SK-N-SH (cell line): ENCODE measurements around the gene PIKFYVE. TPM values are rescaled to one million over a fixed set of nuclear protein-coding genes. Genes with fewer than 3 reads are reported as not detected.

Experiments used
- CTCF ChIA-PET: fragments of 300-600, 350-600 bp; formaldehyde crosslinking; extraction: SDS; loops from one replicate; lab custom pipeline; 2021; lab: Yijun Ruan, JAX
- POLR2A ChIA-PET: fragments of 350-600 bp; sonication (Branson Sonifier 250); formaldehyde crosslinking; extraction: SDS; loops from one replicate; lab custom pipeline; 2020; ENCODE audit warnings: antibody characterized with exemption, inconsistent platforms; lab: Yijun Ruan, JAX
- DNase-seq: peaks from one replicate; pipeline ENCODE4 v3.0.0; 2012
- H2AFZ ChIP-seq: fragments of 200-600 bp; sonication (generic); 2 replicates; pipeline ENCODE4 v1.8.1; 2016; ENCODE audit warnings: antibody characterized with exemption, mild to moderate bottlenecking, low read depth
- H3F3A ChIP-seq: fragments of 200-600 bp; sonication (generic); replicated peaks from 2 replicates; pipeline ENCODE3; 2016; ENCODE audit warnings: antibody characterized with exemption, mild to moderate bottlenecking; ENCODE audit not compliant: insufficient read depth
- H3K27ac ChIP-seq, 2 experiments: fragments of 200-500 bp in 1 of 2; fragments of 200-600 bp in 1 of 2; sonication (Bioruptor generic) in 1 of 2; sonication (generic), shearing (Covaris generic) in 1 of 2; 2 replicates each; pipeline versions ENCODE4 v1.5.1 to v1.6.1; 2014 to 2016; ENCODE audit warnings: low read depth in 2 of 2, inconsistent platforms in 1 of 2, low read length in 1 of 2, mild to moderate bottlenecking in 1 of 2, mixed read lengths in 1 of 2
- H3K27me3 ChIP-seq: fragments of 200-600 bp; sonication (generic), shearing (Covaris generic); 2 replicates; pipeline ENCODE4 v1.6.1; 2016; ENCODE audit warnings: mixed run types; ENCODE audit not compliant: insufficient read depth
- H3K36me3 ChIP-seq, 2 experiments: fragments of 200-500 bp in 1 of 2; fragments of 200-600 bp in 1 of 2; sonication (Bioruptor generic) in 1 of 2; sonication (generic) in 1 of 2; replicated peaks in 1 of 2; 2 replicates each; pipeline versions ENCODE3 to v1.5.1; 2014 to 2016; ENCODE audit warnings: low read length in 1 of 2, mild to moderate bottlenecking in 1 of 2; ENCODE audit not compliant: insufficient read depth in 2 of 2, control insufficient read depth in 1 of 2
- H3K4me1 ChIP-seq, 2 experiments: fragments of 200-500 bp in 1 of 2; fragments of 200-600 bp in 1 of 2; sonication (Bioruptor generic) in 1 of 2; sonication (generic), shearing (Covaris generic) in 1 of 2; 2 replicates each; pipeline versions ENCODE4 v1.5.1 to v1.6.1; 2014 to 2016; ENCODE audit warnings: low read depth in 1 of 2, low read length in 1 of 2, mixed run types in 1 of 2; ENCODE audit not compliant: insufficient read depth in 2 of 2, control insufficient read depth in 1 of 2
- H3K4me2 ChIP-seq: fragments of 200-600 bp; sonication (generic), shearing (Covaris generic); 2 replicates; pipeline ENCODE4 v1.6.1; 2017; ENCODE audit warnings: mixed run types
- H3K4me3 ChIP-seq, 2 experiments: fragments of 200-500 bp in 1 of 2; fragments of 200-600 bp in 1 of 2; sonication (Bioruptor generic) in 1 of 2; sonication (generic), shearing (Covaris generic) in 1 of 2; 2 replicates each; pipeline versions ENCODE4 v1.5.1 to v1.8.1; 2014 to 2016; ENCODE audit warnings: low read depth in 2 of 2, inconsistent platforms in 1 of 2, low read length in 1 of 2, mild to moderate bottlenecking in 1 of 2, mixed read lengths in 1 of 2, moderate library complexity in 1 of 2
- H3K79me2 ChIP-seq: fragments of 200-600 bp; sonication (generic); 2 replicates; pipeline ENCODE4 v1.8.1; 2017; ENCODE audit warnings: mild to moderate bottlenecking; ENCODE audit not compliant: insufficient read depth
- H3K9ac ChIP-seq: fragments of 200-600 bp; sonication (generic); 2 replicates; pipeline ENCODE4 v1.6.1; 2017; ENCODE audit warnings: mixed run types
- H3K9me2 ChIP-seq: fragments of 200-600 bp; sonication (generic); 2 replicates; pipeline ENCODE4 v1.6.1; 2017; ENCODE audit warnings: mixed run types
- H3K9me3 ChIP-seq: fragments of 200-600 bp; sonication (generic); 2 replicates; pipeline ENCODE4 v1.6.1; 2017; ENCODE audit warnings: mixed run types, mild to moderate bottlenecking, moderate library complexity
- H4K20me1 ChIP-seq: fragments of 200-600 bp; sonication (generic); 2 replicates; pipeline ENCODE4 v1.6.1; 2017; ENCODE audit warnings: mild to moderate bottlenecking, mixed run types; ENCODE audit not compliant: insufficient read depth
- CHD2 ChIP-seq: fragments of 150-350 bp; IDR thresholded peaks from 2 replicates; pipeline ENCODE4 v1.6.1; 2018; ENCODE audit warnings: low read length; ENCODE audit not compliant: partially characterized antibody
- EP300 ChIP-seq, 2 experiments: IDR thresholded peaks; 2 replicates each; pipeline versions ENCODE4 v1.4.0 to v1.6.1; 2012; ENCODE audit warnings: borderline replicate concordance in 1 of 2, low read depth in 1 of 2, low read length in 1 of 2
- EZH2phosphoT487 ChIP-seq: fragments of 200-600 bp; sonication (generic); IDR thresholded peaks from 2 replicates; pipeline ENCODE4 v1.6.1; 2017; ENCODE audit warnings: low read depth, mixed run types, mild to moderate bottlenecking, antibody characterized with exemption, moderate library complexity, borderline replicate concordance
- FOSL2 ChIP-seq: IDR thresholded peaks from 2 replicates; pipeline ENCODE4 v1.4.0; 2012; ENCODE audit warnings: low read depth, mild to moderate bottlenecking, moderate library complexity, borderline replicate concordance
- FOXJ3 ChIP-seq: sonication (generic); formaldehyde crosslinking; IDR thresholded peaks from 2 replicates; pipeline ENCODE4 v1.5.1; 2020; ENCODE audit warnings: mild to moderate bottlenecking, missing genetic modification reagents
- FOXM1 ChIP-seq: IDR thresholded peaks from 2 replicates; pipeline ENCODE4 v1.4.0; 2012; ENCODE audit warnings: low read depth, mild to moderate bottlenecking
- GABPA ChIP-seq: IDR thresholded peaks from 2 replicates; pipeline ENCODE4 v1.4.0; 2012; ENCODE audit warnings: low read depth, mild to moderate bottlenecking
- JUND ChIP-seq: IDR thresholded peaks from 2 replicates; pipeline ENCODE4 v1.4.0; 2012
- RCOR1 ChIP-seq: fragments of 150-350 bp; IDR thresholded peaks from 2 replicates; pipeline ENCODE4 v1.6.1; 2017; ENCODE audit warnings: antibody characterized with exemption, low read length
- RXRA ChIP-seq: IDR thresholded peaks from 2 replicates; pipeline ENCODE4 v1.4.0; 2012; ENCODE audit warnings: low read depth, mild to moderate bottlenecking, borderline replicate concordance
- SIN3A ChIP-seq: IDR thresholded peaks from 2 replicates; pipeline ENCODE4 v1.6.1; 2012; ENCODE audit warnings: low read depth, mild to moderate bottlenecking, low read length, moderate library complexity, borderline replicate concordance
- SMC3 ChIP-seq: IDR thresholded peaks from 2 replicates; pipeline ENCODE4 v1.6.1; 2012; ENCODE audit warnings: low read depth, low read length, improper control_type of control experiment
- TAF1 ChIP-seq: IDR thresholded peaks from 2 replicates; pipeline ENCODE4 v1.6.1; 2012; ENCODE audit warnings: low read depth, mild to moderate bottlenecking, low read length, moderate library complexity, borderline replicate concordance
- TEAD4 ChIP-seq: IDR thresholded peaks from 2 replicates; pipeline ENCODE4 v1.4.0; 2012; ENCODE audit warnings: mild to moderate bottlenecking, borderline replicate concordance; ENCODE audit not compliant: insufficient read depth
- YY1 ChIP-seq: IDR thresholded peaks from 2 replicates; pipeline ENCODE4 v1.4.0; 2012; ENCODE audit warnings: low read depth, mild to moderate bottlenecking
- whole genome bisulfite sequencing: methylation state at CpG from one replicate; pipeline ENCODE4 v1.1.6; 2017; ENCODE audit warnings: low lambda C conversion rate; 5-methylcytosine and 5-hydroxymethylcytosine counted together
- polyA plus RNA-seq, 3 experiments: library from polyadenylated mRNA; depleted of rRNA; stranded (reverse); fragments of >200 nt; gene quantifications; 2 replicates each; pipeline ENCODE4 v1.2.3, GENCODE V29; 2012
- TF ChIP-seq, protein P1 (sequence below): fragments of 150-350 bp; IDR thresholded peaks from 2 replicates; pipeline ENCODE4 v1.6.1; 2016; ENCODE audit warnings: mild to moderate bottlenecking, low read depth, low read length
- TF ChIP-seq, protein P2 (sequence below): IDR thresholded peaks from 2 replicates; pipeline ENCODE4 v1.4.0; 2012; ENCODE audit warnings: low read depth
- TF ChIP-seq, protein P3 (sequence below): IDR thresholded peaks from 2 replicates; pipeline ENCODE4 v1.6.1; 2012; ENCODE audit warnings: mild to moderate bottlenecking, low read depth, low read length, moderate library complexity
- TF ChIP-seq, protein P4 (sequence below): fragments of 150-350 bp; IDR thresholded peaks from 2 replicates; pipeline ENCODE4 v1.6.1; 2017; ENCODE audit warnings: antibody characterized with exemption, low read length, low read depth, borderline replicate concordance

PIKFYVE gene
- polyA plus RNA-seq, 1 of the 3 experiments (the other 2 are of a cell fraction) = 7.0 TPM

DNA sequence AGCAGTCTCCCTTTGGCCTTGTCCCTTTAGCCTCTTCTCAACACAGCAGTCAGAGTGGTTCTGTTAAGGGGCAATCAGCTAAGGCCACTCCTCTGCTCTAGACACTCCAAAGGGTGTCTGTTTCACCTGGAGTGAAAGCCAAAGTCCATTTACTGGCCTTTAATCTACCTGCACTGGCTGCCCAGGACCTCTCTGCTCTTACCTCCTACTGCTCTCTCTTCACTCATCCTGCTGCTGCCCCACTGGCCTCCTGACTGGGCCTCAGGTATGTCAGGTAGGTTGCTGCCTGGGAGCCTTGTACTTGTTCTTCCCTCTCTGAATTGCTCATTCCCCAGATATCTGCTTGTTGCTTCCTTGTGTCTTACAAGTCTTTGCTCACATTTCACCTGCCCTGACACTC is 68.2 kb downstream of the PIKFYVE start (continued):
- TF ChIP-seq, protein P1, sequence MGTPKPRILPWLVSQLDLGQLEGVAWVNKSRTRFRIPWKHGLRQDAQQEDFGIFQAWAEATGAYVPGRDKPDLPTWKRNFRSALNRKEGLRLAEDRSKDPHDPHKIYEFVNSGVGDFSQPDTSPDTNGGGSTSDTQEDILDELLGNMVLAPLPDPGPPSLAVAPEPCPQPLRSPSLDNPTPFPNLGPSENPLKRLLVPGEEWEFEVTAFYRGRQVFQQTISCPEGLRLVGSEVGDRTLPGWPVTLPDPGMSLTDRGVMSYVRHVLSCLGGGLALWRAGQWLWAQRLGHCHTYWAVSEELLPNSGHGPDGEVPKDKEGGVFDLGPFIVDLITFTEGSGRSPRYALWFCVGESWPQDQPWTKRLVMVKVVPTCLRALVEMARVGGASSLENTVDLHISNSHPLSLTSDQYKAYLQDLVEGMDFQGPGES = no peak
- TF ChIP-seq FOXM1 = no peak
- no peak for TF ChIP-seq YY1
- no peak for TF ChIP-seq EP300 (IDR thresholded peaks at IDR 0.05; ENCODE audit: borderline replicate concordance in 1 of 2, low read depth in 1 of 2, low read length in 1 of 2)
- TF ChIP-seq SMC3 = no peak

DNA sequence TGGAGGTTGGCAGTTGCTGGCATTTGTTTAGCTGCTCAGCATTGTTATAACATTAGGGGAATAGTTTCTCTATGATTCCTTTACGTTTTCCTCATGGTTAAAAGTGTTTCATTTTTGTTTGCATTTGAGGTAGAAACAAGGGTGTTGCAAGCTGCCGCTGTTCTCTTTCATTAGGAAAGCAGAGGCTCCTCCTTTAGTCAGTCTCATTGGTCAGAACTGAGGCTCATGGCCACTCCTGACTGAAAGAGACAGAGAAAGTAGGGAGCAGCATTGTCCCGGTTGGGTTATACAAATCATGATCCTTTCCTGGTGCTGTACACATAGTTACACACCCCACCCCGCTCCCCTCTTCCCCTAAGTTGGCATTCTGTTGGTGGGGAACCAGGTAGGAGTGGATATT is 80.7 kb downstream of the PIKFYVE start:
- Histone ChIP-seq H3K27me3 (no peaks in the 10 kb centered on the region), H3K9ac (no peak overlapping the region), H4K20me1 (no peaks in the 10 kb centered on the region), H3F3A (peaks cover 3% of the 10 kb centered on the region), H2AFZ (no peak overlapping the region), H3K9me2 (no peaks in the 10 kb centered on the region), H3K4me3 (no peak overlapping the region), H3K4me1 (no peaks in the 10 kb centered on the region), H3K9me3 (no peaks in the 10 kb centered on the region), H3K4me2 (no peak overlapping the region), H3K79me2 (no peaks in the 10 kb centered on the region), H3K36me3 (peaks cover 60 to 82% of the 10 kb centered on the region in 2 experiments), H3K27ac (no peak overlapping the region)
- ChIA-PET CTCF (no interaction called here), POLR2A (no interaction called here)
- DNase-seq = no peak
- WGBS = 94% methylated on average over 4 of the region's 4 CpGs
- TF ChIP-seq TAF1 (no peak), YY1 (no peak), FOXJ3 (CRISPR knock-in tag) (no peak), FOXM1 (no peak), JUND (no peak), RXRA (no peak), EZH2phosphoT487 (no peak), TEAD4 (no peak), FOSL2 (no peak), GABPA (no peak), SMC3 (no peak), RCOR1 (no peak), SIN3A (no peak), CHD2 (no peak)
- TF ChIP-seq, protein P2, sequence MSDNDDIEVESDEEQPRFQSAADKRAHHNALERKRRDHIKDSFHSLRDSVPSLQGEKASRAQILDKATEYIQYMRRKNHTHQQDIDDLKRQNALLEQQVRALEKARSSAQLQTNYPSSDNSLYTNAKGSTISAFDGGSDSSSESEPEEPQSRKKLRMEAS = no peak
- TF ChIP-seq, protein P3, sequence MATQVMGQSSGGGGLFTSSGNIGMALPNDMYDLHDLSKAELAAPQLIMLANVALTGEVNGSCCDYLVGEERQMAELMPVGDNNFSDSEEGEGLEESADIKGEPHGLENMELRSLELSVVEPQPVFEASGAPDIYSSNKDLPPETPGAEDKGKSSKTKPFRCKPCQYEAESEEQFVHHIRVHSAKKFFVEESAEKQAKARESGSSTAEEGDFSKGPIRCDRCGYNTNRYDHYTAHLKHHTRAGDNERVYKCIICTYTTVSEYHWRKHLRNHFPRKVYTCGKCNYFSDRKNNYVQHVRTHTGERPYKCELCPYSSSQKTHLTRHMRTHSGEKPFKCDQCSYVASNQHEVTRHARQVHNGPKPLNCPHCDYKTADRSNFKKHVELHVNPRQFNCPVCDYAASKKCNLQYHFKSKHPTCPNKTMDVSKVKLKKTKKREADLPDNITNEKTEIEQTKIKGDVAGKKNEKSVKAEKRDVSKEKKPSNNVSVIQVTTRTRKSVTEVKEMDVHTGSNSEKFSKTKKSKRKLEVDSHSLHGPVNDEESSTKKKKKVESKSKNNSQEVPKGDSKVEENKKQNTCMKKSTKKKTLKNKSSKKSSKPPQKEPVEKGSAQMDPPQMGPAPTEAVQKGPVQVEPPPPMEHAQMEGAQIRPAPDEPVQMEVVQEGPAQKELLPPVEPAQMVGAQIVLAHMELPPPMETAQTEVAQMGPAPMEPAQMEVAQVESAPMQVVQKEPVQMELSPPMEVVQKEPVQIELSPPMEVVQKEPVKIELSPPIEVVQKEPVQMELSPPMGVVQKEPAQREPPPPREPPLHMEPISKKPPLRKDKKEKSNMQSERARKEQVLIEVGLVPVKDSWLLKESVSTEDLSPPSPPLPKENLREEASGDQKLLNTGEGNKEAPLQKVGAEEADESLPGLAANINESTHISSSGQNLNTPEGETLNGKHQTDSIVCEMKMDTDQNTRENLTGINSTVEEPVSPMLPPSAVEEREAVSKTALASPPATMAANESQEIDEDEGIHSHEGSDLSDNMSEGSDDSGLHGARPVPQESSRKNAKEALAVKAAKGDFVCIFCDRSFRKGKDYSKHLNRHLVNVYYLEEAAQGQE = no peak
- TF ChIP-seq, protein P1 = no peak
- TF ChIP-seq, protein P4, sequence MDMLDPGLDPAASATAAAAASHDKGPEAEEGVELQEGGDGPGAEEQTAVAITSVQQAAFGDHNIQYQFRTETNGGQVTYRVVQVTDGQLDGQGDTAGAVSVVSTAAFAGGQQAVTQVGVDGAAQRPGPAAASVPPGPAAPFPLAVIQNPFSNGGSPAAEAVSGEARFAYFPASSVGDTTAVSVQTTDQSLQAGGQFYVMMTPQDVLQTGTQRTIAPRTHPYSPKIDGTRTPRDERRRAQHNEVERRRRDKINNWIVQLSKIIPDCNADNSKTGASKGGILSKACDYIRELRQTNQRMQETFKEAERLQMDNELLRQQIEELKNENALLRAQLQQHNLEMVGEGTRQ = no peak
